Hypothalamus (tissue), 51 donors: Measurements from ENCODE around the gene NKTR.

ENCODE experiments used
- DNase-seq, 51 donors: peaks; one replicate each; lab custom pipeline; 2025; lab: John Stamatoyannopoulos, UW

Gene NKTR

GRCh38 chr3:42647821-42648459 is 47.5 kb downstream of the NKTR start:
- DNase-seq, result no peak

- DNase-seq, result no peak
Measured at GRCh38 chr3:42649006-42649405, 48.5 kb downstream of the NKTR start.

DNA sequence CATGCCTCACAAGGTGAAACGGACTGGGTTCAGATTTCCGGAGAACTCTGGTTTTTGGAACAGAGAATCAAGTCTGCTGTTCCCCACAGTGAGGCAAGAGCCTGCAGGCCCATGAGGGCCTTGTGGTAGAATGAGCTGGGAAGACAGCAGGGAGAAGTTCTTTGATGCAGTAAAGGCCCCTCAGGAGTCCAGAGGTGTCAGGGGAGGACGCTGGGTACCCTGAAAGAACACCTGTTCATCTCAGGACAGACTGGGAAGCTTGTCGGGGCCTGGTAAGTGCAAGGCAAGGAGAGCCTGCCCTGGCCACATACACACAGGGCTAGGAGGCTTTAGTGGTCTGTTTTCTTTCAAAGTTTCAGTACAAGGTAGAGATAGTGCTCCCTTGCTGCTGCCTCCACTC is 49.3 kb downstream of the NKTR start:
- no peak for DNase-seq

GRCh38 chr3:42651248-42652091 is 51.0 kb downstream of the NKTR start:
- DNase-seq, result peak in 3 of 51 donors; percentile 25 to 59 (median 42)

DNA sequence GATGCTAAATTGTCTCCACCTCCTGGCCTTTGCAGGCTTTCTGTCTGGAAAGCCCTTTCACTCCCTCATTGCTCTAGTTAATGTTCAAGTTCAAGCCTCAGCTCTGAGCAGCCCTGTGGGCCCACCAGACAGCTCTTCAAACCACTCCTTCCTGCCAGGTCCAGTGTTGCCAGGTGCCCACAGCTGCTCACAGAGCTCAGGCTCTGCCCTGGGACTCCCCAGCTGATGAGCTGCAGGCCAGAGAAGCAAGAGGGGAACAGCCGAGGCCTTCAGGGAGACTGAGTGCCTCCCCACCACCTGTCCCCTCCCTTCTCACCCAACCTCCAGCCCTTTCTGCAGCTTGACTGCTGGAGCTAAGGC is 51.7 kb downstream of the NKTR start:
- DNase-seq, result peak in 1 of 51 donors; percentile 59

DNA sequence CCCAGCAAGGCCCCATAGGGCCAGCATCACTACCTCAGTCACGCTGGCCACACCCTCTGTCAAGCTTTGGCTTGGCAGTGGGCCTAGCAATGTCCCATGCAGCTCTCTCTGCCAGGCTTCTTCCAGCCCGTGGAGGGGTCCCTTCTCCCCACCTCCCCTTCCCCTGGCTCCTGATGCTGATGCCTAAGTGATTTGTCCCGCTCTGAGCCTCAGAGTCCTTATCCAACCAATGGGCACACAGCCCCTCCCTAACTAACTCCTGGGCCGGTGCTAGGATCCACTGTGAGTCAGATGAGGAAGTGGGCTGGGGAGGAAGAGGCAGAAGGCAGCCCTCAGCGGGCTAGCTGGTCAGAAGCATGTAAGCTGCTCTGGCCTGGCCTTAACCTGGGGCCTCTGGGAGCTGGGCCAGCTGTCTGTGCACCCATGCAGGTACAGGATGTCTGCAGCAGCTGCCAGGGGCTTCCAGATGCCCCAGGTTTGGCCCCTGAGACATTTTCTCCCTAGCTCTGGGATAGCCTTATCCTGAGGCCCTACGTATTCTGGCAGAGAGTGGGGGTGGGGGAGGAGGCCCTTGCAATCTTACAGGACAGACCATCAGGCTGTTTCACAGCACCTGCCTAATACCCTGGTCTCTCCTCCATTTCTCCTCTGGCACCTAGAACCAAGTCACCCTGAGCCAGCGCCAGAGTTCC is 52.3 kb downstream of the NKTR start:
- DNase-seq, result peak in 16 of 51 donors; percentile 33 to 74 (median 56)

DNA sequence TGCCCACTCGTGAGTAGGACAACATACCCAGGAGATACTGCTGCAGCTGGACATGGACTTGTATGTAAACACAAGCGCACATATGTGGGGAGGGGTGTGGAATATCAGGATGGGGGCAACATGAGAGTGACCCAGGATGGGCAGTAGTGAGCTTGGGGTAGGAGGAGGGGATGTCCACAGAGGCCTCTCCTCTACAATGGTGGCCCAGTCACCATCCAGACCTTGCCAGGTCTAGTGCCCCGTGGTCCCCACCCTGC is 52.7 kb downstream of the NKTR start:
- peak in 3 of 51 donors; percentile 40 to 73 (median 46) for DNase-seq

GRCh38 chr3:42653560-42654330 is 53.3 kb downstream of the NKTR start, which contains the start of gene ZBTB47:
TSS of gene ZBTB47 (plus strand) at chr3:42653697. CDS start at chr3:42658356, 4,659 bp downstream.
- DNase-seq, result peak in 33 of 51 donors; percentile 38 to 83 (median 63)

GRCh38 chr3:42654331-42655201 is 54.1 kb downstream of the NKTR start:
- peak in 39 of 51 donors; percentile 42 to 85 (median 64) for DNase-seq

DNA sequence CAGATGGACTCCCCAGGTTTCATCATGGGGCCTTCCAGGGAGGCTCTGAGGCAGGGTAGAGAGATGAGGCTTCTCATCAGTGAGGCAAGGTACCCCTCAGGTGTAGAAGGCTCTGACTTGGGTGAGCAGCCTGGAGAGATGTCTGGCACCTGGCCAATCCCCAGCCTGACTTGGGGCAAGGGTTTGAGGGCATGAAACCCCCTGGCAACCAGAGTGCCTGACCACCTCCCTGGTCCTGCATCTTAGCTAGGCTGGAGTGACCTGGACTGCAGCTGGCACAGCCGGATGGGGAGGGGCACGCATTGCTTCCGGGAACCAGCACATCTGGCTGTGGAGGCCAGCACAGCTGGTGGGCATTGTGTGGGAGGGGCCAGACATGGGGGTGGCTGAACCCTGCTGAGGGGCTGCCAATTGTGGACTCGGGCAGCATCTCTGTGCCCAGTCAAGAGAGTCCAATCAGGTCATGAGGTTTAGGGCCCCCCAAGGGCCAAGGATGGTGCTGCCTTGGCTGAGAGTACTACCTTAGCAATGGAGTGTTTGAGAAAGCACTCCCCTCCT is 54.9 kb downstream of the NKTR start:
- peak in 13 of 51 donors; percentile 31 to 67 (median 50) for DNase-seq

GRCh38 chr3:42655980-42656679 is 55.6 kb downstream of the NKTR start:
- peak in 2 of 51 donors; percentile 25 to 51 for DNase-seq

DNA sequence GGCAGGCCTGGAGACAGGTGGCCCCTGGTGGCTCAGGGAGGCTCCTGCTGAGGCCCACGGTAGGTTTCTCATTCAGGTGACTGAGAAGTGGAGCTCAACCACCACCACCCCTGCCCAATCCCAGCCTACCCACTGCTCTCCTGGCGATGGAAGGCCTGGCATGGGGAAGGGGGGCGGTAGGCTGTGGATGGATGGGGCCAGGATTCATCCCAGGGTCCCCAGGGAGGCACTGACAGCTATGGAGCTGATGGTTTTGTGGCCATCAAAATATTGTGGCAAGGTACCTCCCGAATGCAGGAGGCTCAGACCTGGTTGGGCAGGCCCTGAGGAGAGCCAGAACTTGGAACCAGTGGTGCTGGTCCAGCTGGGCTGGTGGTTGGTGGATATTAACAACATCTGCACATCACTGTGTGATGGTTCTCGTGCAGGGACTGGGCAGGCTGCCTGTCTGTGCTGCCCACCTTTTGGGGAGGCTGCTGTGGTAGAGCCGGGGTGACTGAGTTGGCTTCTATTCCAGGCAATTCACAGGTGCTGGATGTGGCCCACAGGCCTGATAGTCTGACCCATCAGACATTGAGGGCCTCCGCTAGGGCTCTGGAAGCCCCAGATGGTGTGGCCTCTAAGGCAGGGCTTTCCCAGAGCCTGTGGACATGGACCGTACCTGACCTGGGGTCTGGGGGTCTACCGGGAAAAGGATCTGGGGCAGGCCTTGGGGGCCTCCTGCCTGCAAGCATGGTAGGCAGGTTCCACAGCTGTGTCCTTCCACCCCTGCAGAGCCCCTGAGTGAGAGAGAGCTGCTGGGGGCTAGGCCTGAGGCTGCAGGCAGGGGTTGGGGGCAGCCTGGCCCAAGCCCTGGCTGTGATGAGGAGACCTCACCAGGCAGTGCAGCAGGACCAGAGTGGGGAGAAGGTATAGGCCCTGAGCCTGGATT is 56.5 kb downstream of the NKTR start:
- DNase-seq, result no peak

DNA sequence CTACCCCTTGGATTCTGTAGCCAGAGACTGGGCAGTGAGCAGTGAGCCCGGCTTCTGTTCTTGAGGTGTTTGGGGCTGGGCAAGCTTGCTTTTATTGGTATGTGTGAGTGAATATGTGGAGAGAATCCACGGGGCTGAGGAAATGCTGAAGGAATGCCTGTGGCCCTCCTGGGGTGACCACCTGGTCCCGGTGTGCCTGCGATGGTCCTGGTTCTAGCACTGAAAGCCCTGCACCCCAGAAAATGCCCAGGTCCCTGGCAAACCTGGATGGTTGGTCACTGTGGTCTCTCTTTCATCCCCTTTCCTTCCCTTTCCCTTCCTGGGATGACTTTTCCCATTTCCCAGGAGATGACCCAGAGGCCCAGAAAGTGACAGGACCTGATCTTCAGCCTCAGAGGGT is 57.2 kb downstream of the NKTR start:
- no peak for DNase-seq

DNA sequence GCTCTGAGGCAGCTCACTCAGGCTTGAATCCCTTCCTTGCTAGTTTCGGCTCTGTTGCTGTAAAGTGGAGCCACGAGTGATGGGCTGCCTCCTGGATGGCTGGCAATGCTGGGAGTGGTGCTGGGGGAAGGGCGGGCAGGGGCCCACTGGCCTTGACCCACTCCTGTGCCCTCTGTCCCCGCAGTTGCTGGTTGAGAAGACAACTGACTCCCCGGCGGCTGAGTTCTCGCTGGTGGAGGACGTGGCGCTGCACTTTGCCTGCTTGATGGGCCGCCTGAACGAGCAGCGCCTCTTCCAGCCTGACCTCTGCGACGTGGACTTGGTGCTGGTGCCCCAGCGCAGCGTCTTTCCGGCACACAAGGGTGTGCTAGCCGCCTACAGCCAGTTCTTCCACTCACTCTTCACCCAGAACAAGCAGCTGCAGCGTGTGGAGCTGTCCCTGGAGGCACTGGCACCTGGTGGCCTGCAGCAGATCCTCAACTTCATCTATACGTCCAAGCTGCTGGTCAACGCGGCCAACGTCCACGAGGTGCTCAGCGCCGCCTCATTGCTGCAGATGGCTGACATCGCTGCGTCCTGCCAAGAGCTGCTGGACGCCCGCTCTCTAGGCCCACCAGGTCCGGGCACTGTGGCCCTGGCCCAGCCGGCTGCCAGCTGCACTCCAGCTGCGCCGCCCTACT is 57.7 kb downstream of the NKTR start:
- peak in 9 of 51 donors; percentile 31 to 65 (median 43) for DNase-seq

- DNase-seq, result no peak
Measured at GRCh38 chr3:42658771-42659390, 58.4 kb downstream of the NKTR start.

DNA sequence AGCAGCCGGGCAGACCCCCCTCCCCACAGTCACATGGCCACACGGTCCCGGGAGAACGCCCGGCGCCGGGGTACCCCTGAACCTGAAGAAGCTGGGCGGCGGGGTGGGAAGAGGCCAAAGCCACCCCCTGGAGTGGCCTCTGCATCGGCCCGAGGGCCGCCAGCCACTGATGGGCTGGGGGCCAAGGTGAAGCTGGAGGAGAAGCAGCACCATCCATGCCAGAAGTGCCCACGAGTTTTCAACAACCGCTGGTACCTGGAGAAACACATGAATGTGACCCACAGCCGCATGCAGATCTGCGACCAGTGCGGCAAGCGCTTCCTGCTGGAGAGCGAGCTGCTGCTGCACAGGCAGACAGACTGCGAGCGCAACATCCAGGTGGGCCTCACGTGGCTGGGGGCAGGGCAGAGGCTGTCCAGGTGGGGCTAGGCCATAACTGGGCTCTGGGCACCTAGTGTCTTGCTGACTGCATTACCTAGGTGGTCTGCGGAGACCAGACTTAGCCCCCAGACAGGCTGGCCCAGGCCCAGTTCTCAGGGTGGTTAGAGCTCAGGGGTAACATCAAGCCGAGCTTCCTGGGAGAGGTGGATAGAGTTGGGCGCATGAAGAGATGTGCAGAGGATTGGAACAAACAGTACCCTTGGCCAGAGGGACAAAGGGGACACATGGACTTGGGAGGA is 59.1 kb downstream of the NKTR start:
- no peak for DNase-seq
